Measurements from ENCODE around the gene GALNT4.

Gene GALNT4

GRCh38 chr12:89490922-89491321, 33.7 kb downstream of the GALNT4 start:
- no peak for DNase-seq

- DNase-seq: no peak
These were observed 38.3 kb downstream of the GALNT4 start for GRCh38 chr12:89486264-89486663.

- DNase-seq: no peak
These were observed 40.1 kb downstream of the GALNT4 start for GRCh38 chr12:89484470-89484869.

GRCh38 chr12:89481213-89481914, 43.2 kb downstream of the GALNT4 start:
- DNase-seq: no peak

- DNase-seq: no peak
These were observed 44.6 kb downstream of the GALNT4 start for GRCh38 chr12:89479982-89480381.

- DNase-seq: no peak
These were observed 46.8 kb downstream of the GALNT4 start for GRCh38 chr12:89477633-89478279.

- no peak for DNase-seq
These were observed 47.5 kb downstream of the GALNT4 start for GRCh38 chr12:89476904-89477595.

GRCh38 chr12:89476232-89476631, 48.4 kb downstream of the GALNT4 start:
- no peak for DNase-seq

- DNase-seq: no peak
These were observed 49.2 kb downstream of the GALNT4 start for GRCh38 chr12:89475203-89475990.

GRCh38 chr12:89474615-89475014, 50.0 kb downstream of the GALNT4 start:
- no peak for DNase-seq

Data from retina (tissue), 1 donor.